Measurements from ENCODE around the gene ADCY7.

Gene ADCY7

GRCh38 chr16:50247906-50248608 lies 18.3 kb upstream of the ADCY7 start:
- no peak for DNase-seq (ENCODE audit: low read depth in 2 of 2, low spot score in 1 of 2)

DNA sequence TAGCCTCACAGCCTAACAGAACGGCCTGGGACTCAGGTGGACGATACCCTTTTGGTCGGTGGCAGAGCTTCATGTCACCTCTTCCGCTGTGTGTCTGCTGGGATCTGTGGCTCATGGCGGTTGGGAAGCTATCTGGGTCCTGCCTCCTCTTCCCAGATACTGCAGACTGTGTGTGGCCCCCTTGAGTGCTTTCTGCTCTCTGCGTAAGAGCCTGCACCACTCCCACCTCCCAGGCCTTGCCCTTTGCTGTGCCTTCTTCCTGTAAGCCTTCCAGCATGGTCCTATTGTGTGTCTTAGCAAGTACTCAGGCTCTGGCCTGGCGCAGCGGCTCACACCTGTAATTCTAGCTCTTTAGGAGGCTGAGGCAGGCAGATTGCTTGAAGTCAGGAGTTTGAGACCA lies 17.5 kb upstream of the ADCY7 start:
- DNase-seq (ENCODE audit: low read depth in 2 of 2, low spot score in 1 of 2): no peak

- DNase-seq (ENCODE audit: low read depth in 2 of 2, low spot score in 1 of 2): no peak
These were observed 14.8 kb upstream of the ADCY7 start for GRCh38 chr16:50251375-50252081.

DNA sequence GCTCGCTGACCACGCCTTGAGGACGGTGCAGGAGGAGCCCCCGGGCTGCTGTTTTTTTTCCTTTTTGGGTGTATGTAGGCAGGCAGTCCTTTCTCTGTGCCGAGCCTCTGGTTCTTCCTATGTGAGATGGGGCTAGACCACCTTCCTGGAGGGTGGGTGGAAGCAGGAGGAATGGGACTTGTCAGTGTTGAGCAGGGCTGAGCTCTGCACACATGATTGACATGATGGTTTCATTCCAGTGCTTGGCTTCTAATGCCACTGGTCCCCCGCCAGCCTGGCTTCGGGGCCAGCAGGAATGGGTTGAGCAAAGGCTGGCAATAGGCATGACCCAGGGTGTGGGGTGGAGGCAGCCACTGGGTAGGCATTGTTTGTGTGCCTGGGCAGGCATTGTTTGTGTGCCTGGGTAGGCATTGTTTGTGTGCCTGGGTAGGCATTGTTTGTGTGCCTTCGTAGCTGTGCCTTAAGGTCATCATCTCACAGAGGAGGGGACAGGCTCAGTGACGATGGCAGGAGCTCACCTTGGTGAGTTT lies 14.2 kb upstream of the ADCY7 start:
- DNase-seq (ENCODE audit: low read depth in 2 of 2, low spot score in 1 of 2): no peak

DNA sequence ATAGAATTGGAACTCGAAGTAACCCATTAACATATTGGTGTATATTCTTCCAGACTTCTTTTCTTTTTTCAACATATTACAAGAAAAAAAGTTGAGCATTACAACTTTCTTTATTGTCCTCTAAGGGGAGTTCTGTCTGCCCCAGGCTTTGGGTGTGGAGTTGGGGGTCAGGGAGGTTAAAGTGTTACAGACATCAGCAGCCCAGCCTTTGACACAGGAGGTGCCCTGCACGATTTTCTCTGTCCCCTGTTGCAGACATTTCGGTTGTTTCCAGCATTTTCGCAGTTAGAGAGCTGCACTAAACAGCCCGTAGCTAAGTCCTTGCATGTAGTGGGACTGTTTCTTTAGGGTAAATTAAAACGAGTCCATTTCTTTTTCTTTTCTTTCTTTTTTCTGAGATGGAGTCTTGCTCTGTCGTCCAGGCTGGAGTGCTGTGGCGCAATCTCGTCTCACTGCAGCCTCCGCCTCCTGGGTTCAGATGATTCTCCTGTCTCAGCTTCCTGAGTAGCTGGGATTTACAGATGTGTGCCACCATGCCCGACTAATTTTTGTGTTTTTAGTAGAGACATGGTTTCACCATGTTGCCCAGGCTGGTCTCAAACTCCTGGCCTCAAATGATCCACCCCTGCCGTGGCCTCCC lies 13.4 kb upstream of the ADCY7 start:
- DNase-seq (ENCODE audit: low read depth in 2 of 2, low spot score in 1 of 2): no peak

DNA sequence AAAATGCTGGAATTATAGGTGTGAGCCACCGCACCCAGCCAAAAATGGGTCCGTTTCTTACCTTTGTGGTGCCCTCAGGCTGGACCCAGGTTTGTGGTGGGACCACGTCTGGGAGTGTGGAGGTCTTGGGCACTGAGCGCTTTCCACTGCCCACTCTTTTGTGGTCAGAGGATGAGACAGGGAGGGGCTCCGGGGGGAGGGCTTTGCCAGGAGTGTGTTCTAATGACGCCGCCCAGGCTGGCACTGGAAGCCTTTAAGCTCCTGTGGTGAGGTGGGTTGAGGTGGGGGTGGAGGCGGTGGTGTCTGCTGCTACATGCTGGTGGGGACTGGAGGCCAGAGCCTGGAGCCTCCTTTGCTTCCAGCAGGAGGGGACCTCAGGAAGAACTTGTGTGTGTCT lies 12.8 kb upstream of the ADCY7 start:
- DNase-seq (ENCODE audit: low read depth in 2 of 2, low spot score in 1 of 2): no peak

GRCh38 chr16:50254072-50254471 lies 12.3 kb upstream of the ADCY7 start:
- no peak for DNase-seq (ENCODE audit: low read depth in 2 of 2, low spot score in 1 of 2)

DNA sequence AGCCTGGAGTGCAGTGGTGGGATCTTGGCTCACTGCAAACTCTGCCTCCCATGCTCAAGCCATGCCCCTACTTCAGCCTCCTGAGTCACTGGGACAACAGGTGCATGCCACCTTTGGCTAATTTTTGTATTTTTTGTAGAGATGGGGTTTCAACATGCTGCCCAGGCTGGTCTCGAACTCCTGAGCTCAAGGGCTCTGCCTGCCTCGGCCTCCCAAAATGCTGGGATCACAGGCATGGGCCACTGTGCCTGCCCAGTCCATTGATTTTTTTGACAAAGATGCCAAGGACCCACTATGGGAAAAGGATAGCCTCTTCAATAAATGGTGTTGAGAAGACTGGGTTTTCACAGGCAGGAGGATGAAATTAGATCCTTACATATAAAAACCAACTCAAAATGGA lies 10.8 kb upstream of the ADCY7 start:
- no peak for DNase-seq (ENCODE audit: low read depth in 2 of 2, low spot score in 1 of 2)

DNA sequence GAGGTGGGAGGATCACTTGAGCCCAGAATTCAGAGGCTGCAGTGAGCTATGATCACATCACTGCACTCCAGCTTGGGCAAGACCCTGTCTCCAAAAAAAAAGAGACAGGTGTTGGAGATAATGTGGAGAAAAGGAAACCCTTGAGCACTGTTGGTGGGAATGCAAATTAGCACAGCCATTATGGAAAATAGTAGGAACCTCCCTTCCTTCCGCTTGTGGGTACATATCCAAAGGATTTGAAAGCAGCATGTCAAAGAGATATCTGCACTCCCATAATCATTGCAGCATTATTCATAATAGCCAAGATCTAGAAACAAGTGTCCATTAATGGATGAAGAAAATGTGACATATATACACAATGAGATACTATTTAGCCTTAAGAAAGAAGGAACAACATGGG lies 9.7 kb upstream of the ADCY7 start:
- no peak for DNase-seq (ENCODE audit: low read depth in 2 of 2, low spot score in 1 of 2)

GRCh38 chr16:50257876-50258275 lies 8.5 kb upstream of the ADCY7 start:
- DNase-seq (ENCODE audit: low read depth in 2 of 2, low spot score in 1 of 2): no peak

- no peak for DNase-seq (ENCODE audit: low read depth in 2 of 2, low spot score in 1 of 2)
These were observed 6.8 kb upstream of the ADCY7 start for GRCh38 chr16:50259334-50260205.

- DNase-seq (ENCODE audit: low read depth in 2 of 2, low spot score in 1 of 2): no peak
These were observed 5.9 kb upstream of the ADCY7 start for GRCh38 chr16:50260206-50261159.

- DNase-seq (ENCODE audit: low read depth in 2 of 2, low spot score in 1 of 2): no peak
These were observed 5.1 kb upstream of the ADCY7 start for GRCh38 chr16:50261160-50261706.

DNA sequence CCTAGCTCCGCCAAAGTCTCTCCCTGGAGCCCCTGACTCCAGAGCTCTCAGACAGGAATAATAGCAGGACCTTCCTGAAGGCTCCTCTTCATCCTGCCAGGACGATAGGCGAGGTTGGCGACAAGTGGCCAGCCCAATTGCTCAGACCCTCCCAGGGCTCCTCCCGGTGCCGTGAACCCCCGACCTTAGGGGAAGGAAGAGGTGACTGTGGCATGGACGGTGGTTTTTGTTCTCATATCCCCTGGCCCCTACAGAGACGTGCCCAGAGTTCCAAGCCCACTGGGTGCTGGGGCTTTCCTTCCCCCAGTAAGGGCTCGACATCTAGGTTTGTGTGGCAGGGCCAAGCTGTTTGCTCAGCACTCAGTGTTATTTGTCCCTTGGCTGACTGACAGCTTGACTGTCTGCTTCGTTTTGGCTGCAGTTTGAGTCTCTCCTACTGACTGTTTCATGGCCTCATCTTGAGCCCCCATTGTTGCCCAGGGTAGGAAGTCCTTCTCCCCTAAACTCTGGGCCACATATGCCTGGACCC lies 4.6 kb upstream of the ADCY7 start:
- DNase-seq (ENCODE audit: low read depth in 2 of 2, low spot score in 1 of 2): no peak

DNA sequence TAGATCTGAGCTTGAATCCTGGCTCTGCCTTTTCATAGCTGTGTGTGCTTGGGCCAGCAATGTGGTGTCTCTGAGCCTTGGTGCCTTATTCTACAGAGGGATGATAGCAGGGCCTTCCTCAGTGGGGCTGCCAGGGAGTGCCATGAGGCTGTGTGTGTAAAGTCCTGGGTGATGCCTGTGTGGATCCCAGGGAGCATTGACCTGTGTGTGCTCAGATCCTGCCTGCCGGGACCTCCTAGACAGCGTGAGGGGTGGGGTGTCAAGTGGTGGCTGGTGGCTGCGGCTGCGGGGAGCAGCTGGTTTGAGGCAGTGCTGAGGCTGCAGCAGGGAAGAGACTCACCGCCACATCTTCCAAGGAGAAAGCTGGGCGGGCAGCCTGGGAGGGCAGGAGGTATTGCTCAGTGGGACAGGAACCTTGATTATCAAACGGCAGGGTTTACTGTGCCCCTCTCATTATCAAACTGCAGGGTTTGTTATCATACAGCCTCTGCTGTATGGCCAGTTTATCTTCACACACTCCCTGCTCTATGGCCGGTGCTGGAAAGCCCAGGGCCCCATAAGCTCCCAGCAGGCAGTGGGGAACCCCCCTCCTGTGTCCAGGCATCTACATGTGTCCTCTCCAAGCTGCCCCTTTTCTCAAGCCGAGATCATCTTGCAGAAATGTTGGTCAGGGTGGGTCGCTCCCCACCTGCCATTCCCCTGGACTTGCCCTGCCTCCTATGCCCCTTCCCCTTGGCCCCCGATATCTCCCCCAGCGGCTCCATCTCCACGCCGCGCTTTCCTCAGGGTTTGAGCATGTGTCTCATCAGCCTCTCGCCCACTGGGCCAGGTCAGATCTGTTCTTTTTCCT lies 3.1 kb upstream of the ADCY7 start:
- no peak for DNase-seq (ENCODE audit: low read depth in 2 of 2, low spot score in 1 of 2)

DNA sequence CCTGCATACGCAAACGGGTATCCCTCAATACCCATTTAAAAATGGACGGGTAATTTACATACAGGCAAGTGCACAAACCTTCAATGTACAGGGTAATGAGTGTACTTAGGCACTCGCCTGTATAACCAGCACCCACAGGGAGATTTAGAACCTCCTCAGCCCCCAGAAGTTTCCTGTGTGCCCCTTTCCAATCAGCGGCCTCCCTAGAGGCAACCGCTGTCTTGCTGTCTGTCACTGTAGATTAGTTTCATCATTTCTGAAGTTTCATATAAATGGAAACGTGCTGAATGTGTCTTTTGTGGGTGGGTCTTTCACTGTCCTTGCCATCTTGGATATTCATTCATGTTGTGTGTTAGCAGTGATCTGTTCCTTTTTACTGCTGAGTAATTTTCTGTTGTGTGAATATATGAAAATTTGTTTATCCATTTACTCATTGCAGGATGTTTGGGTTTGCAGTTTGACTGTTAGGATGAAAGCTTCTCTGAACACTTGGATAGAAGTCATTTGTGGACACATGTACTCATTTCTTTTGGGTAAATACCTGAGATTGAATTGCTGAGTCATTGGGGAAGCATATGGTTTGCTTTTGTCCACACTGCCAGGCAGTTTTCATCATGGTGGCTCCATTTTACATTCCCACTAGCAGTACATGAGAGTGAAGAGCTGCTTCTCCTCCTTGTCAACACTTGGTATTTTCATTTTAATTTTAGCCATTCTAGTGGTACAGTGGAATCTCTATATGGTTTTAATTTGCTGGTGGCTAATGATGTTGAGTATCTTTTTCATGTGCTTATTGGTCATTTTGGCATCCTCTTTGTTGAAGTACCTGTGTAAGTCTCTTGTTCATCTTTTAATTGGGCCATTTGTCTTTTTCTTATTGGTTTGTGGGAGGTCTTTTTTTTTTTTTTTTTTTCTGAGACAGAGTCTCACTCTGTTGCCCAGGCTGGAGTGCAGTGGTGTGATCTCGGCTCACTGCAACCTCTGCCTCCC lies 2.1 kb upstream of the ADCY7 start:
- no peak for DNase-seq (ENCODE audit: low read depth in 2 of 2, low spot score in 1 of 2)

DNA sequence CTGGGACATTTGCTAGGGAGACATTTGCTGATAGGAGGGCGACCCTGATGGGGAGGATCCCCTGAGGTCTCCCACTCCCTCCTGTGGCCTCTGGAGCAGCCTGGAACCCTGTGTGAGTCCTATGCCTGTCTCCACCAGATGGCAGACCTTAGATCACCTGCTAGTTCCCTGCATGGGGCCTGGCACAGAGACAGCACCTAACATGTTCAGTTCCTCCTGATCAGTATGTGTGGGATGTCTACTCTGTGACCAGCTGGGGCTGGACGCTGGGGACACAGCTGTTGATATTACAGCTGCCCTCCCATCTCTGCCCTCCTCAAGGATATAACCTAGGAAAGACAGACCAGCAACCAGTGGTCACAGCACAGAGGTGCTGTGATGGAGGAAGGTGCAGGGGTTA lies 1.1 kb upstream of the ADCY7 start:
- no peak for DNase-seq (ENCODE audit: low read depth in 2 of 2, low spot score in 1 of 2)
